ENCODE data around the gene ENPP4. TPM values are rescaled to one million over a fixed set of nuclear protein-coding genes. Genes with fewer than 3 reads are reported as not detected.
"Not testable (repeated sequence)": the region's sequence is repeated elsewhere in the genome, so short reads cannot be mapped to it uniquely, and the experiment has no call there.

ENPP4 gene
- total RNA-seq, 2 experiments from 2014 or later, result 6.6 to 7.3 TPM

- H3K36me3 Mint-ChIP-seq (ENCODE audit: low read depth), result no peaks in the 10 kb centered on the region
- TF ChIP-seq, protein P1, sequence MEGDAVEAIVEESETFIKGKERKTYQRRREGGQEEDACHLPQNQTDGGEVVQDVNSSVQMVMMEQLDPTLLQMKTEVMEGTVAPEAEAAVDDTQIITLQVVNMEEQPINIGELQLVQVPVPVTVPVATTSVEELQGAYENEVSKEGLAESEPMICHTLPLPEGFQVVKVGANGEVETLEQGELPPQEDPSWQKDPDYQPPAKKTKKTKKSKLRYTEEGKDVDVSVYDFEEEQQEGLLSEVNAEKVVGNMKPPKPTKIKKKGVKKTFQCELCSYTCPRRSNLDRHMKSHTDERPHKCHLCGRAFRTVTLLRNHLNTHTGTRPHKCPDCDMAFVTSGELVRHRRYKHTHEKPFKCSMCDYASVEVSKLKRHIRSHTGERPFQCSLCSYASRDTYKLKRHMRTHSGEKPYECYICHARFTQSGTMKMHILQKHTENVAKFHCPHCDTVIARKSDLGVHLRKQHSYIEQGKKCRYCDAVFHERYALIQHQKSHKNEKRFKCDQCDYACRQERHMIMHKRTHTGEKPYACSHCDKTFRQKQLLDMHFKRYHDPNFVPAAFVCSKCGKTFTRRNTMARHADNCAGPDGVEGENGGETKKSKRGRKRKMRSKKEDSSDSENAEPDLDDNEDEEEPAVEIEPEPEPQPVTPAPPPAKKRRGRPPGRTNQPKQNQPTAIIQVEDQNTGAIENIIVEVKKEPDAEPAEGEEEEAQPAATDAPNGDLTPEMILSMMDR (IDR thresholded peaks at IDR 0.05), result no peak
- H3K27ac Mint-ChIP-seq, result no peak overlapping the region
- ATAC-seq (no peak), DNase-seq (no peak)
- intact Hi-C loops (cut with micrococcal nuclease), result no loop called here
- CTCF ChIA-PET, result no interaction called here
- no peak overlapping the region for H3K4me3 Mint-ChIP-seq
- no peaks in the 10 kb centered on the region for H3K27me3 Mint-ChIP-seq
- H3K4me1 Mint-ChIP-seq (ENCODE audit: low read depth), result peaks cover 40% of the 10 kb centered on the region
- POLR2A ChIA-PET, result no interaction called here
- H3K9me3 Mint-ChIP-seq, result no peaks in the 10 kb centered on the region
These were observed 5.4 kb downstream of the ENPP4 start for GRCh38 chr6:46135176-46135575.

GRCh38 chr6:46136831-46137230 is 7.0 kb downstream of the ENPP4 start:
- peaks cover 36% of the 10 kb centered on the region for H3K4me1 Mint-ChIP-seq (ENCODE audit: low read depth)
- no peaks in the 10 kb centered on the region for H3K36me3 Mint-ChIP-seq (ENCODE audit: low read depth)
- DNase-seq (no peak), ATAC-seq (no peak)
- no peaks in the 10 kb centered on the region for H3K9me3 Mint-ChIP-seq
- H3K4me3 Mint-ChIP-seq, result no peak overlapping the region
- no peak overlapping the region for H3K27ac Mint-ChIP-seq
- ChIA-PET POLR2A (no interaction called here), CTCF (no interaction called here)
- TF ChIP-seq, protein P1 (IDR thresholded peaks at IDR 0.05), result no peak
- no peaks in the 10 kb centered on the region for H3K27me3 Mint-ChIP-seq
- intact Hi-C loops (cut with micrococcal nuclease), result no loop called here

DNA sequence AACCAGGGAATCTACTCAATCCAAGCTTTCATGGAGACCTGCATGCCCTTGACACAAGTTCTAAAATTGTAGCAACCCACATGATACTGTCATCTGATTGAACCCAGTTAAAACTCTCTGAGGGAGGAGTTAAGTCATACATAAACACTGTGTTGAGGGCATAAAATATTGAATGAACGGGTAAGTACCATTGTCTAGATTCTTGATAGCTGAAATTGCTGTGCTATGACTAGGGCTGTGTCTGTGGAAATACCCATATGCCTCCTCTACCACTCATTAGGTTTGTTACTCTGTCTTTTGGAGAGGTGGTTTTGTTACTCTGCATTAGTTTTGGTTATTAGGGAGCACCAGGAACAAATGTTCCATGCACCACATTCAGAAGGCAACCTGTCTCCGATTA is 7.6 kb downstream of the ENPP4 start:
- H3K9me3 Mint-ChIP-seq, result no peaks in the 10 kb centered on the region
- CTCF ChIA-PET, result no interaction called here
- TF ChIP-seq, protein P1 (IDR thresholded peaks at IDR 0.05), result no peak
- no peak for DNase-seq
- no peak overlapping the region for H3K4me3 Mint-ChIP-seq
- H3K36me3 Mint-ChIP-seq (ENCODE audit: low read depth), result no peaks in the 10 kb centered on the region
- peak; percentile 49 for ATAC-seq
- H3K27ac Mint-ChIP-seq, result no peak overlapping the region
- peaks cover 34% of the 10 kb centered on the region for H3K4me1 Mint-ChIP-seq (ENCODE audit: low read depth)
- H3K27me3 Mint-ChIP-seq, result no peaks in the 10 kb centered on the region
- intact Hi-C loops (cut with micrococcal nuclease), result no loop called here
- POLR2A ChIA-PET, result no interaction called here

GRCh38 chr6:46138281-46138680 is 8.5 kb downstream of the ENPP4 start:
- ChIA-PET CTCF (interaction anchor here (1.5 kb wide), 1 partner anchor 8 kb away, joined by 8 read pairs; the partner anchor contains the start of gene ENPP4), POLR2A (no interaction called here)
- TF ChIP-seq, protein P1 (IDR thresholded peaks at IDR 0.05), result no peak
- Mint-ChIP-seq H3K9me3 (no peaks in the 10 kb centered on the region), H3K4me3 (no peak overlapping the region), H3K27ac (no peak overlapping the region), H3K36me3 (ENCODE audit: low read depth) (peaks cover 5% of the 10 kb centered on the region), H3K27me3 (no peaks in the 10 kb centered on the region), H3K4me1 (ENCODE audit: low read depth) (peaks cover 31% of the 10 kb centered on the region)
- DNase-seq, result no peak
- ATAC-seq, result no peak
- intact Hi-C loops (cut with micrococcal nuclease), result no loop called here

GRCh38 chr6:46144270-46144669 is 14.5 kb downstream of the ENPP4 start:
- CTCF ChIA-PET, result no interaction called here
- H3K27ac Mint-ChIP-seq, result no peak overlapping the region
- TF ChIP-seq, protein P1 (IDR thresholded peaks at IDR 0.05), result no peak
- no peaks in the 10 kb centered on the region for H3K4me1 Mint-ChIP-seq (ENCODE audit: low read depth)
- no peaks in the 10 kb centered on the region for H3K9me3 Mint-ChIP-seq
- peaks cover 7% of the 10 kb centered on the region for H3K36me3 Mint-ChIP-seq (ENCODE audit: low read depth)
- ATAC-seq, result no peak
- DNase-seq, result no peak
- POLR2A ChIA-PET, result interaction anchor here (0.6 kb wide), 1 partner anchor 373 kb away, joined by 3 read pairs; no protein-coding TSS in a partner anchor
- intact Hi-C loops (cut with micrococcal nuclease), result no loop called here
- no peaks in the 10 kb centered on the region for H3K27me3 Mint-ChIP-seq
- no peak overlapping the region for H3K4me3 Mint-ChIP-seq

DNA sequence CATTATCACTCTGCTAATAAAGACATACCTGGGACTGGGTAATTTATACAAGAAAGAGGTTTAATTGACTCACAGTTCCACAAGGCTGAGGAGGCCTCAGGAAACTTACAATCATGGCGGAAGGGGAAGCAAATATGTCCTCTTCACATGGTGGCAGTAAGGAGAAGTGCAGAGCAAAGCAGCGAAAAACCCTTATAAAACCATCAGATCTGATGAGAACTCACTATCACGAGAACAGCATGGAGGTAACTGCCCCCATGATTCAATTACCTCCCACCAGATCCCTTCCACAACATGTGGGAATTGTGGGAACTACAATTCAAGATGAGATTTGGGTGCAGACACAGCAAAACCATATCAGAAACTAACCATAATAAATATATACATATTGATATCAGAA is 19.3 kb downstream of the ENPP4 start:
- H3K36me3 Mint-ChIP-seq (ENCODE audit: low read depth); intact Hi-C loops (cut with micrococcal nuclease); CTCF ChIA-PET; POLR2A ChIA-PET; DNase-seq; H3K4me1 Mint-ChIP-seq (ENCODE audit: low read depth); H3K27me3 Mint-ChIP-seq; ATAC-seq; H3K9me3 Mint-ChIP-seq; H3K4me3 Mint-ChIP-seq; H3K27ac Mint-ChIP-seq: not testable (repeated sequence)

All from activated CD8-positive, alpha-beta T cell treated with anti-CD3 and anti-CD28 coated beads for 36 hours (primary cell).